Smooth muscle cell (in vitro differentiated cells): ENCODE results near the gene SCN5A. TPM values are rescaled to one million over a fixed set of nuclear protein-coding genes. Genes with fewer than 3 reads are reported as not detected.

ENCODE experiments used
- DNase-seq: peaks from one replicate; lab custom pipeline; 2025; ENCODE audit not compliant: unreplicated experiment; lab: John Stamatoyannopoulos, UW
- H2AFZ ChIP-seq: fragments of 200-600 bp; sonication (generic); 2 replicates; pipeline ENCODE4 v1.6.0; 2016; ENCODE audit warnings: antibody characterized with exemption, low read depth, mild to moderate bottlenecking
- H3F3A ChIP-seq: fragments of 200-600 bp; sonication (generic); 2 replicates; pipeline ENCODE4 v1.6.0; 2017; ENCODE audit warnings: antibody characterized with exemption, low read depth
- H3K27ac ChIP-seq: fragments of 200-600 bp; sonication (generic); 2 replicates; pipeline ENCODE4 v1.5.1; 2016; ENCODE audit warnings: low read depth, mild to moderate bottlenecking
- H3K27me3 ChIP-seq: fragments of 200-600 bp; sonication (generic); 2 replicates; pipeline ENCODE4 v1.6.1; 2016; ENCODE audit warnings: low read depth, mild to moderate bottlenecking
- H3K36me3 ChIP-seq: fragments of 200-600 bp; sonication (generic); 2 replicates; pipeline ENCODE4 v1.5.1; 2016; ENCODE audit warnings: low read depth
- H3K4me1 ChIP-seq: fragments of 200-600 bp; sonication (generic); 2 replicates; pipeline ENCODE4 v1.5.1; 2016; ENCODE audit warnings: low read depth
- H3K4me2 ChIP-seq: fragments of 200-600 bp; sonication (generic); 2 replicates; pipeline ENCODE4 v1.6.0; 2016; ENCODE audit warnings: mild to moderate bottlenecking
- H3K4me3 ChIP-seq: fragments of 200-600 bp; sonication (generic); 2 replicates; pipeline ENCODE4 v1.5.1; 2016; ENCODE audit warnings: mild to moderate bottlenecking
- H3K79me2 ChIP-seq: fragments of 200-600 bp; sonication (generic); 2 replicates; pipeline ENCODE4 v1.6.0; 2016; ENCODE audit warnings: low read depth, mild to moderate bottlenecking
- H3K9ac ChIP-seq: fragments of 200-600 bp; sonication (generic); 2 replicates; pipeline ENCODE4 v1.6.0; 2016; ENCODE audit warnings: low read depth
- H3K9me3 ChIP-seq: fragments of 200-600 bp; sonication (generic); replicated peaks from 2 replicates; pipeline ENCODE4 v1.5.1; 2016; ENCODE audit warnings: low read depth
- H4K20me1 ChIP-seq: fragments of 200-600 bp; sonication (generic); 2 replicates; pipeline ENCODE4 v1.6.0; 2016; ENCODE audit warnings: low read depth
- CTCF ChIP-seq: fragments of 200-600 bp; sonication (generic); IDR thresholded peaks from 2 replicates; pipeline ENCODE4 v1.5.1; 2017; ENCODE audit warnings: borderline replicate concordance, mild to moderate bottlenecking, antibody characterized with exemption; ENCODE audit not compliant: insufficient read depth, poor library complexity, severe bottlenecking
- WGBS: methylation state at CpG from one replicate; pipeline ENCODE4 v1.1.7; 2016; ENCODE audit warnings: low lambda C conversion rate; 5-methylcytosine and 5-hydroxymethylcytosine counted together
- polyA plus RNA-seq: library from polyadenylated mRNA; unstranded; fragments of >200 nt; fragmentation: Nextera tagmentation; extraction: Ambion mirVana; gene quantifications from 2 replicates; pipeline ENCODE4 v1.2.1, GENCODE V29; 2016
- total RNA-seq: library from RNA; depleted of rRNA; stranded (reverse); fragments of >200 nt; gene quantifications from 2 replicates; pipeline ENCODE4 v1.2.3, GENCODE V29; 2014

Gene SCN5A
- total and polyA plus RNA-seq, 2 experiments from 2014 or later = 0.93 to 3.4 TPM

GRCh38 chr3:38646062-38646461 lies 3.4 kb downstream of the SCN5A start:
- no peak overlapping the region for H3K4me2 ChIP-seq
- H3K36me3 ChIP-seq = no peaks in the 10 kb centered on the region
- H3F3A ChIP-seq = no peaks in the 10 kb centered on the region
- H3K79me2 ChIP-seq = no peaks in the 10 kb centered on the region
- TF ChIP-seq CTCF = no peak
- H3K4me3 ChIP-seq = no peak overlapping the region
- H2AFZ ChIP-seq = no peak overlapping the region
- DNase-seq = no peak
- H4K20me1 ChIP-seq = no peaks in the 10 kb centered on the region
- H3K27ac ChIP-seq = no peak overlapping the region
- H3K9me3 ChIP-seq = no peaks in the 10 kb centered on the region
- WGBS = 94% methylated on average over 4 of the region's 4 CpGs
- H3K27me3 ChIP-seq = peaks cover 59% of the 10 kb centered on the region
- H3K9ac ChIP-seq = no peak overlapping the region
- peaks cover 6% of the 10 kb centered on the region for H3K4me1 ChIP-seq

GRCh38 chr3:38645601-38646000 lies 3.9 kb downstream of the SCN5A start:
- Histone ChIP-seq H2AFZ (no peak overlapping the region), H3K36me3 (no peaks in the 10 kb centered on the region), H3K79me2 (no peaks in the 10 kb centered on the region), H3F3A (no peaks in the 10 kb centered on the region), H3K4me1 (peaks cover 9% of the 10 kb centered on the region), H3K27me3 (peaks cover 59% of the 10 kb centered on the region), H4K20me1 (no peaks in the 10 kb centered on the region), H3K27ac (no peak overlapping the region), H3K9me3 (no peaks in the 10 kb centered on the region), H3K4me3 (no peak overlapping the region), H3K9ac (no peak overlapping the region), H3K4me2 (no peak overlapping the region)
- TF ChIP-seq CTCF = no peak
- 79% methylated on average over 8 of the region's 8 CpGs for WGBS
- DNase-seq = no peak

- no peak overlapping the region for H3K27ac ChIP-seq
- H2AFZ ChIP-seq = no peak overlapping the region
- H3F3A ChIP-seq = no peaks in the 10 kb centered on the region
- H3K79me2 ChIP-seq = no peaks in the 10 kb centered on the region
- no peaks in the 10 kb centered on the region for H4K20me1 ChIP-seq
- no peak overlapping the region for H3K4me3 ChIP-seq
- H3K9ac ChIP-seq = no peak overlapping the region
- 76% methylated on average over 4 of the region's 4 CpGs for WGBS
- no peak overlapping the region for H3K4me2 ChIP-seq
- peaks cover 11% of the 10 kb centered on the region for H3K4me1 ChIP-seq
- no peak for DNase-seq
- TF ChIP-seq CTCF = no peak
- H3K9me3 ChIP-seq = no peaks in the 10 kb centered on the region
- no peaks in the 10 kb centered on the region for H3K36me3 ChIP-seq
- peaks cover 60% of the 10 kb centered on the region for H3K27me3 ChIP-seq
These were observed 4.4 kb downstream of the SCN5A start for GRCh38 chr3:38645076-38645475.

- no peak overlapping the region for H3K4me3 ChIP-seq
- 96% methylated on average over 7 of the region's 7 CpGs for WGBS
- H3K9ac ChIP-seq = no peak overlapping the region
- no peak overlapping the region for H2AFZ ChIP-seq
- no peaks in the 10 kb centered on the region for H3K9me3 ChIP-seq
- peaks cover 11% of the 10 kb centered on the region for H3K4me1 ChIP-seq
- DNase-seq = no peak
- no peaks in the 10 kb centered on the region for H3K79me2 ChIP-seq
- H3K36me3 ChIP-seq = no peaks in the 10 kb centered on the region
- no peak overlapping the region for H3K4me2 ChIP-seq
- no peak overlapping the region for H3K27ac ChIP-seq
- peaks cover 60% of the 10 kb centered on the region for H3K27me3 ChIP-seq
- no peak for TF ChIP-seq CTCF
- no peaks in the 10 kb centered on the region for H4K20me1 ChIP-seq
- H3F3A ChIP-seq = no peaks in the 10 kb centered on the region
These were observed 4.8 kb downstream of the SCN5A start for GRCh38 chr3:38644662-38645053.
